Right lobe of liver (tissue), 6 donors: ENCODE data around the gene METAP1D. TPM values are rescaled to one million over a fixed set of nuclear protein-coding genes. Genes with fewer than 3 reads are reported as not detected.
A peak's percentile ranks its signal among the peaks of the same experiment; 100 is the strongest.

Source experiments
- ATAC-seq, 4 donors: fragments of 200-7000 bp; cut with Tn5 transposase; one replicate each; pipeline ENCODE4 v1.9.1; 2020; ENCODE audit warnings: mild to moderate bottlenecking in 4 of 4, moderate library complexity in 4 of 4
- DNase-seq, 3 donors: peaks; one replicate each; pipeline ENCODE4 v3.0.0-alpha.2; 2020
- H3K27ac ChIP-seq, 3 donors: fragments of 200-600 bp; one replicate each; pipeline ENCODE4 v1.8.0; 2022
- H3K27me3 ChIP-seq, 2 donors: fragments of 200-600 bp; one replicate each; pipeline ENCODE4 v1.8.0; 2022
- H3K36me3 ChIP-seq, 4 donors: fragments of 200-600 bp; sonication (generic) in 1 of 4; one replicate each; pipeline versions ENCODE4 v1.5.1 to v1.8.0; 2017 to 2022; ENCODE audit warnings: control low read depth in 1 of 4
- H3K4me1 ChIP-seq, 4 donors: fragments of 200-600 bp; sonication (generic) in 1 of 4; one replicate each; pipeline versions ENCODE4 v1.5.1 to v1.8.0; 2017 to 2022; ENCODE audit warnings: control low read depth in 1 of 4
- H3K4me3 ChIP-seq, 3 donors: fragments of 200-600 bp; one replicate each; pipeline ENCODE4 v1.8.0; 2022
- H3K9me3 ChIP-seq, 4 donors: fragments of 200-600 bp; sonication (generic) in 1 of 4; one replicate each; pipeline versions ENCODE4 v1.5.1 to v1.8.0; 2017 to 2022; ENCODE audit warnings: control low read depth in 1 of 4
- CTCF ChIP-seq, 4 donors: fragments of 200-600 bp in 3 of 4; fragments of 450-650 bp in 1 of 4; IDR thresholded peaks; one replicate each; pipeline versions ENCODE4 v1.5.1 to v1.8.0; 2016 to 2022; ENCODE audit warnings: antibody characterized with exemption in 4 of 4, mild to moderate bottlenecking in 2 of 4
- POLR2A ChIP-seq: fragments of 450-650 bp; IDR thresholded peaks from one replicate; pipeline ENCODE4 v1.6.1; 2017; ENCODE audit warnings: antibody characterized with exemption, mild to moderate bottlenecking
- WGBS: methylation state at CpG from one replicate; pipeline ENCODE4 v1.1.6; 2018; ENCODE audit warnings: low coverage, low lambda C conversion rate; ENCODE audit not compliant: insufficient coverage; ENCODE audit errors: missing lambda C conversion rate; 5-methylcytosine and 5-hydroxymethylcytosine counted together
- intact Hi-C, 2 donors: fragments of 100-400 bp; cut with DNase I; formaldehyde crosslinking; loops; one replicate each; pipeline versions ENCODE4 v1.11.2 to v1.14.1; 2022
- long read RNA-seq: library from polyadenylated mRNA; unstranded; transcript quantifications from one replicate; pipeline ENCODE4 v2.0.0, GENCODE V29; 2019
- total RNA-seq, 6 experiments: library from RNA; depleted of rRNA in 2 of 6; stranded (reverse); fragments of >200 nt in 2 of 6; fragmentation: NEBNext Ultra II Directional in 3 of 6; extraction: Animal tissue kit (Norgen Biotek cat#: 25700) in 3 of 6; gene quantifications; one replicate each; pipeline versions ENCODE4 v1.1.0 to v1.2.4, GENCODE V29; 2016 to 2023
- donor health status: DM: no; HTN: yes; CAD: no.
- donor health status: DM: no; HTN: no; CAD: no.
- donor health status: DM: no; HTN: no; CAD: no.
- donor health status: DM: no; HTN: yes; CAD: no.
- donor health status: DM: no; HTN: yes; CAD: no.

The METAP1D gene
- total RNA-seq: 1 to 10 TPM; 2.4 to 8.2 (median 4.6) TPM
- long read RNA-seq, partial matches to known transcripts: 1 of 1 reads
- long read RNA-seq, other reads (novel, unspliced or antisense): 0 of 1 reads

GRCh38 chr2:171999604-172000469 is at the start of gene METAP1D:
TSS of gene METAP1D (plus strand) at chr2:171999953. CDS start at chr2:171999970, 17 bp downstream.
- Histone ChIP-seq H3K4me1 (peaks cover 0 to 9% (median 0%) of the 10 kb centered on the region in 4 donors), H3K4me3 (peak within 1 kb of the TSS; percentile 70 to 93 (median 84)), H3K9me3 (no peaks in the 10 kb centered on the region), H3K27ac (peak within 1 kb of the TSS in 2 of 3 donors; percentile 44 to 45), H3K27me3 (no peaks in the 10 kb centered on the region), H3K36me3 (no peaks in the 10 kb centered on the region)
- intact Hi-C loops: no loop called here
- DNase-seq: peak; percentile 95 to 96 (median 95)
- 2% methylated on average over 19 of the region's 73 CpGs for WGBS
- TF ChIP-seq POLR2A: peak; percentile 66
- TF ChIP-seq CTCF (IDR thresholded peaks at IDR 0.05): no peak
- peak; percentile 100 for ATAC-seq

DNA sequence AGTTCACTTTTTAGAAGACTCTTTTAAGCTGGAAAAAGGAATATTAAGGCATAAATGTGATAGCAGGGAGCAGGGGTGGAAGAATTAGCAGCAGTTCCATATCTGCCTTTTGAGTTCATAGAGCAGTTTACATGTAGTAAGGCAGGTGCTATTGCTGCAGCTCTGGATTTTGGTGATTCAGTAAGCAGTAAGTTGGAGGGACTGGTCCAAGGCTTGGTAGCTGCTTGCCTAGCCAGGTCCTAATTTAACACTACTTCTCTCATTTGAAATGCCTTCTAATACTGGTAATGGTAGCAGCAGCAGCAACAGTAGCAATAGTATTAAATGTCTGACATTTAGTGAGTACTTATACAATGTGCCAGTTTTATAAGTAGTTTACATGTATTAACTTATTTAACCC is 47.5 kb upstream of the METAP1D start:
- H3K36me3 ChIP-seq: no peaks in the 10 kb centered on the region
- TF ChIP-seq CTCF (IDR thresholded peaks at IDR 0.05) (no peak), POLR2A (no peak)
- no peak for DNase-seq
- H3K27me3 ChIP-seq: no peaks in the 10 kb centered on the region
- ATAC-seq: no peak
- no peaks in the 10 kb centered on the region for H3K9me3 ChIP-seq
- no peak overlapping the region for H3K4me3 ChIP-seq
- intact Hi-C loops: no loop called here
- H3K27ac ChIP-seq: no peak overlapping the region
- no peaks in the 10 kb centered on the region for H3K4me1 ChIP-seq

- WGBS: 94% methylated on average over 3 of the region's 3 CpGs
- H3K27me3 ChIP-seq: no peaks in the 10 kb centered on the region
- no peak overlapping the region for H3K27ac ChIP-seq
- no peaks in the 10 kb centered on the region for H3K4me1 ChIP-seq
- no peak for TF ChIP-seq CTCF (IDR thresholded peaks at IDR 0.05)
- no peak for TF ChIP-seq POLR2A
- no peaks in the 10 kb centered on the region for H3K9me3 ChIP-seq
- no peaks in the 10 kb centered on the region for H3K36me3 ChIP-seq
- ATAC-seq (no peak), DNase-seq (no peak)
- no peak overlapping the region for H3K4me3 ChIP-seq
- intact Hi-C loops: no loop called here
These were observed 47.0 kb upstream of the METAP1D start for GRCh38 chr2:171952748-171953147.

- Histone ChIP-seq H3K9me3 (no peaks in the 10 kb centered on the region), H3K27ac (no peak overlapping the region), H3K4me1 (peaks cover 0 to 4% (median 0%) of the 10 kb centered on the region in 4 donors), H3K27me3 (no peaks in the 10 kb centered on the region), H3K4me3 (no peak overlapping the region), H3K36me3 (no peaks in the 10 kb centered on the region)
- DNase-seq (no peak), ATAC-seq (peak; percentile 38 to 71 (median 59))
- TF ChIP-seq CTCF (IDR thresholded peaks at IDR 0.05) (no peak), POLR2A (no peak)
- intact Hi-C loops: no loop called here
- 90% methylated on average over 4 of the region's 7 CpGs for WGBS
These were observed 43.5 kb upstream of the METAP1D start for GRCh38 chr2:171956135-171956825.
